Mucosa of rectum (tissue), 2 donors: Measurements from ENCODE around the gene GAD1.

Experiments
- H3K27ac ChIP-seq, 2 donors: one replicate each; pipeline ENCODE4 v1.7.0; 2013; ENCODE audit warnings: inconsistent platforms in 2 of 2, low read depth in 2 of 2, low read length in 2 of 2
- H3K27me3 ChIP-seq, 2 donors: one replicate each; pipeline ENCODE4 v1.7.0; 2013; ENCODE audit warnings: low read length in 2 of 2; ENCODE audit not compliant: control insufficient read depth in 2 of 2, insufficient read depth in 2 of 2
- H3K36me3 ChIP-seq, 2 donors: one replicate each; pipeline ENCODE4 v1.7.0; 2013; ENCODE audit warnings: low read length in 2 of 2; ENCODE audit not compliant: control insufficient read depth in 2 of 2, insufficient read depth in 2 of 2
- H3K4me1 ChIP-seq, 2 donors: one replicate each; pipeline ENCODE4 v1.7.0; 2013; ENCODE audit warnings: low read length in 2 of 2, mild to moderate bottlenecking in 1 of 2; ENCODE audit not compliant: control insufficient read depth in 2 of 2, insufficient read depth in 2 of 2
- H3K4me3 ChIP-seq, 2 donors: one replicate each; pipeline ENCODE4 v1.7.0; 2013; ENCODE audit warnings: low read length in 2 of 2
- H3K9ac ChIP-seq, 2 donors: one replicate each; pipeline ENCODE4 v1.7.0; 2013; ENCODE audit warnings: low read length in 2 of 2, low read depth in 1 of 2, mild to moderate bottlenecking in 1 of 2
- H3K9me3 ChIP-seq, 2 donors: one replicate each; pipeline ENCODE4 v1.7.0; 2013; ENCODE audit warnings: low read length in 2 of 2; ENCODE audit not compliant: control insufficient read depth in 2 of 2
- donor health status: healthy.
- donor health status: Normal muscosa, but diverticular disease.

The GAD1 gene

GRCh38 chr2:170891893-170892292 lies 75.2 kb downstream of the GAD1 start:
- Histone ChIP-seq H3K9ac (no peak overlapping the region), H3K9me3 (no peaks in the 10 kb centered on the region), H3K27me3 (no peaks in the 10 kb centered on the region), H3K4me1 (no peaks in the 10 kb centered on the region), H3K36me3 (no peaks in the 10 kb centered on the region), H3K4me3 (no peak overlapping the region), H3K27ac (no peak overlapping the region)

GRCh38 chr2:170892391-170892951 lies 75.8 kb downstream of the GAD1 start:
- no peak overlapping the region for H3K27ac ChIP-seq
- no peaks in the 10 kb centered on the region for H3K9me3 ChIP-seq
- H3K4me1 ChIP-seq = no peaks in the 10 kb centered on the region
- no peak overlapping the region for H3K9ac ChIP-seq
- H3K4me3 ChIP-seq = no peak overlapping the region
- H3K27me3 ChIP-seq = no peaks in the 10 kb centered on the region
- no peaks in the 10 kb centered on the region for H3K36me3 ChIP-seq

- H3K27ac ChIP-seq = no peak overlapping the region
- no peaks in the 10 kb centered on the region for H3K27me3 ChIP-seq
- H3K4me3 ChIP-seq = no peak overlapping the region
- H3K9me3 ChIP-seq = no peaks in the 10 kb centered on the region
- no peak overlapping the region for H3K9ac ChIP-seq
- no peaks in the 10 kb centered on the region for H3K4me1 ChIP-seq
- H3K36me3 ChIP-seq = no peaks in the 10 kb centered on the region
These were observed 78.5 kb downstream of the GAD1 start for GRCh38 chr2:170895023-170895757.

- Histone ChIP-seq H3K9me3 (no peaks in the 10 kb centered on the region), H3K4me1 (no peaks in the 10 kb centered on the region), H3K36me3 (no peaks in the 10 kb centered on the region), H3K9ac (no peak overlapping the region), H3K27me3 (no peaks in the 10 kb centered on the region), H3K27ac (no peak overlapping the region), H3K4me3 (no peak overlapping the region)
These were observed 79.9 kb downstream of the GAD1 start for GRCh38 chr2:170896622-170897021.

GRCh38 chr2:170897108-170897507 lies 80.4 kb downstream of the GAD1 start:
- H3K9ac ChIP-seq = no peak overlapping the region
- H3K27ac ChIP-seq = no peak overlapping the region

GRCh38 chr2:170905864-170906263 lies 89.2 kb downstream of the GAD1 start:
- Histone ChIP-seq H3K27me3 (no peaks in the 10 kb centered on the region), H3K4me1 (no peaks in the 10 kb centered on the region), H3K9me3 (no peaks in the 10 kb centered on the region), H3K4me3 (no peak overlapping the region), H3K9ac (no peak overlapping the region), H3K36me3 (no peaks in the 10 kb centered on the region), H3K27ac (no peak overlapping the region)

More at GRCh38 chr2:170897108-170897507, 80.4 kb downstream of the GAD1 start:
- no peaks in the 10 kb centered on the region for H3K36me3 ChIP-seq
- no peaks in the 10 kb centered on the region for H3K27me3 ChIP-seq
- no peak overlapping the region for H3K4me3 ChIP-seq
- no peaks in the 10 kb centered on the region for H3K4me1 ChIP-seq
- no peaks in the 10 kb centered on the region for H3K9me3 ChIP-seq
